Thyroid gland (tissue), 4 donors: ENCODE measurements around the gene ATG14. TPM values are rescaled to one million over a fixed set of nuclear protein-coding genes. Genes with fewer than 3 reads are reported as not detected.
"Not testable (repeated sequence)": the region's sequence is repeated elsewhere in the genome, so short reads cannot be mapped to it uniquely, and the experiment has no call there.

ENCODE experiments used
- DNase-seq, 2 donors: peaks; one replicate each; pipeline ENCODE4 v3.0.0-alpha.2; 2019
- H3K27ac ChIP-seq, 3 donors: fragments of 200-600 bp; sonication (generic); 1 replicate in 2 of 3; 2 replicates in 1 of 3; pipeline ENCODE4 v1.5.1; 2016 to 2019; ENCODE audit warnings: mild to moderate bottlenecking in 1 of 3, moderate library complexity in 1 of 3
- H3K27me3 ChIP-seq: fragments of 200-600 bp; sonication (generic); one replicate; pipeline ENCODE4 v1.5.1; 2019
- H3K36me3 ChIP-seq, 2 donors: fragments of 200-600 bp; sonication (generic); one replicate each; pipeline ENCODE4 v1.5.1; 2016 to 2019
- H3K4me1 ChIP-seq, 2 donors: fragments of 200-600 bp; sonication (generic); one replicate each; pipeline ENCODE4 v1.5.1; 2017 to 2019
- H3K4me3 ChIP-seq, 3 donors: fragments of 200-600 bp; sonication (generic); replicated peaks in 1 of 3; 1 replicate in 2 of 3; 2 replicates in 1 of 3; pipeline ENCODE4 v1.5.1; 2016; ENCODE audit warnings: mild to moderate bottlenecking in 1 of 3
- H3K9me3 ChIP-seq: fragments of 200-600 bp; sonication (generic); one replicate; pipeline ENCODE4 v1.5.1; 2017
- POLR2A ChIP-seq, 2 donors: fragments of 450-650 bp; IDR thresholded peaks; one replicate each; pipeline ENCODE4 v1.6.1; 2017; ENCODE audit warnings: antibody characterized with exemption in 2 of 2, mild to moderate bottlenecking in 2 of 2, moderate library complexity in 1 of 2
- WGBS, 2 donors: methylation state at CpG; one replicate each; pipeline ENCODE4 v1.1.5; 2017; 5-methylcytosine and 5-hydroxymethylcytosine counted together
- intact Hi-C: fragments of 100-400 bp; cut with DNase I; formaldehyde crosslinking; loops from one replicate; pipeline ENCODE4 v1.15.1; 2023
- total RNA-seq, 4 donors: library from RNA; depleted of rRNA; stranded (reverse); fragments of >200 nt; gene quantifications; one replicate each; pipeline ENCODE4 v1.2.3, GENCODE V29; 2016
- TF ChIP-seq, protein P1 (sequence below), 6 experiments: fragments of 200-600 bp in 3 of 6; fragments of 450-650 bp in 3 of 6; sonication (generic) in 3 of 6; IDR thresholded peaks; one replicate each; pipeline ENCODE4 v1.5.1; 2016 to 2019; ENCODE audit warnings: antibody characterized with exemption in 6 of 6, mild to moderate bottlenecking in 2 of 6, inconsistent platforms in 1 of 6, moderate library complexity in 1 of 6

ATG14 gene, protein sequence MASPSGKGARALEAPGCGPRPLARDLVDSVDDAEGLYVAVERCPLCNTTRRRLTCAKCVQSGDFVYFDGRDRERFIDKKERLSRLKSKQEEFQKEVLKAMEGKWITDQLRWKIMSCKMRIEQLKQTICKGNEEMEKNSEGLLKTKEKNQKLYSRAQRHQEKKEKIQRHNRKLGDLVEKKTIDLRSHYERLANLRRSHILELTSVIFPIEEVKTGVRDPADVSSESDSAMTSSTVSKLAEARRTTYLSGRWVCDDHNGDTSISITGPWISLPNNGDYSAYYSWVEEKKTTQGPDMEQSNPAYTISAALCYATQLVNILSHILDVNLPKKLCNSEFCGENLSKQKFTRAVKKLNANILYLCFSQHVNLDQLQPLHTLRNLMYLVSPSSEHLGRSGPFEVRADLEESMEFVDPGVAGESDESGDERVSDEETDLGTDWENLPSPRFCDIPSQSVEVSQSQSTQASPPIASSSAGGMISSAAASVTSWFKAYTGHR
- total RNA-seq: 10 to 100 TPM; 13.3 to 22.2 (median 19.1) TPM

DNA sequence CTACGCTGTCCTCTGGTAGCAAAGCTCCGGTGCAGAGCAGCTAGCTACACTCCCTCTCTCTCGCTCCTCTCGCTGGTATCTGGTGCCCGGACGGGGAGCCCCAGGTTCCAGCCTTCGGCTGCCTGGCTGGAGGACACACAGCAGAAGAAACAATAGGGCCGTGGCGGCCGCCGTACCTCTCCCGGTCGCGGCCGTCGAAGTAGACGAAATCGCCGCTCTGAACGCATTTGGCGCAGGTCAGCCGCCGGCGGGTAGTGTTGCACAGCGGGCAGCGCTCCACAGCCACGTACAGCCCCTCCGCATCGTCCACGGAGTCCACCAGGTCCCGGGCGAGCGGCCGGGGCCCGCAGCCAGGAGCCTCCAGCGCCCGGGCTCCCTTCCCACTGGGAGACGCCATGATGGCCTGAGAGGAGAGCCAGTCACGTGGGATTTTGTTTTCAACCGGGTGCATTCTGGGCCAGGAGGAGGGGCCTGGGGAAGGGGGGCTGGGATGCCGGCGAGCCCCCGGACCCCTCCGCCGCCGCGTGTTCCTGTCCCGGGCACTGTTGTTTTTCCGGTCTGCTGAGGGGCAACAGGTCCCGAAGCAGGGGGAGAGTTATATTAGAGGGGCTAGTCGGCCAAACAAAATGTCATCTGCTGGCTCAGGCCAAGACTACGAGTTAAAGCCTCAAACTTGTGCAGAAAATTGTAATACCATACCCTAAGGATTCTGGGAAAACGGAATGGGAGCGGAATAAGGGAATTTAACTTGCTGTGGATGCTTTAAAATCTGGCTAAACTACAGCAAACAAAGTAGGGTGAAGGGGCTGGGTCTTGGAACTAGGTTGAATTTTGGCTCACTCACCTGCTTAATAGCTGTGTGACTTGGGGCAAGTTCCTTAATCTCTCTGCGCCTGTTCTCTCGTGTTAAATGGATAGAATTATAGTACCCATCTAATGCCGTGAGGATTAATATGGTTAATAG lies at the start of gene ATG14:
Gene ATG14, minus strand, starts transcription at position 405 of the 964 bp plus-strand sequence. Its CDS starts 8 bp downstream, at position 397.
- H3K27ac ChIP-seq: peak within 1 kb of the TSS; percentile 58 to 88 (median 80)
- H3K9me3 ChIP-seq: no peaks in the 10 kb centered on the region
- 4 to 6% methylated on average over 24 to 55 of the region's 57 CpGs for WGBS, 2 donors
- H3K4me1 ChIP-seq: peaks cover 12 to 20% of the 10 kb centered on the region in 2 donors
- no peaks in the 10 kb centered on the region for H3K27me3 ChIP-seq
- TF ChIP-seq POLR2A (IDR thresholded peaks at IDR 0.05): peak in 1 of 2 donors; percentile 64
- TF ChIP-seq, protein P1, sequence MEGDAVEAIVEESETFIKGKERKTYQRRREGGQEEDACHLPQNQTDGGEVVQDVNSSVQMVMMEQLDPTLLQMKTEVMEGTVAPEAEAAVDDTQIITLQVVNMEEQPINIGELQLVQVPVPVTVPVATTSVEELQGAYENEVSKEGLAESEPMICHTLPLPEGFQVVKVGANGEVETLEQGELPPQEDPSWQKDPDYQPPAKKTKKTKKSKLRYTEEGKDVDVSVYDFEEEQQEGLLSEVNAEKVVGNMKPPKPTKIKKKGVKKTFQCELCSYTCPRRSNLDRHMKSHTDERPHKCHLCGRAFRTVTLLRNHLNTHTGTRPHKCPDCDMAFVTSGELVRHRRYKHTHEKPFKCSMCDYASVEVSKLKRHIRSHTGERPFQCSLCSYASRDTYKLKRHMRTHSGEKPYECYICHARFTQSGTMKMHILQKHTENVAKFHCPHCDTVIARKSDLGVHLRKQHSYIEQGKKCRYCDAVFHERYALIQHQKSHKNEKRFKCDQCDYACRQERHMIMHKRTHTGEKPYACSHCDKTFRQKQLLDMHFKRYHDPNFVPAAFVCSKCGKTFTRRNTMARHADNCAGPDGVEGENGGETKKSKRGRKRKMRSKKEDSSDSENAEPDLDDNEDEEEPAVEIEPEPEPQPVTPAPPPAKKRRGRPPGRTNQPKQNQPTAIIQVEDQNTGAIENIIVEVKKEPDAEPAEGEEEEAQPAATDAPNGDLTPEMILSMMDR (IDR thresholded peaks at IDR 0.05): peak in 1 of 6 experiments; percentile 14
- H3K4me3 ChIP-seq: peak within 1 kb of the TSS; percentile 87 to 97 (median 95)
- intact Hi-C loops: no loop called here
- H3K36me3 ChIP-seq: no peaks in the 10 kb centered on the region
- peak; percentile 86 to 88 for DNase-seq

DNA sequence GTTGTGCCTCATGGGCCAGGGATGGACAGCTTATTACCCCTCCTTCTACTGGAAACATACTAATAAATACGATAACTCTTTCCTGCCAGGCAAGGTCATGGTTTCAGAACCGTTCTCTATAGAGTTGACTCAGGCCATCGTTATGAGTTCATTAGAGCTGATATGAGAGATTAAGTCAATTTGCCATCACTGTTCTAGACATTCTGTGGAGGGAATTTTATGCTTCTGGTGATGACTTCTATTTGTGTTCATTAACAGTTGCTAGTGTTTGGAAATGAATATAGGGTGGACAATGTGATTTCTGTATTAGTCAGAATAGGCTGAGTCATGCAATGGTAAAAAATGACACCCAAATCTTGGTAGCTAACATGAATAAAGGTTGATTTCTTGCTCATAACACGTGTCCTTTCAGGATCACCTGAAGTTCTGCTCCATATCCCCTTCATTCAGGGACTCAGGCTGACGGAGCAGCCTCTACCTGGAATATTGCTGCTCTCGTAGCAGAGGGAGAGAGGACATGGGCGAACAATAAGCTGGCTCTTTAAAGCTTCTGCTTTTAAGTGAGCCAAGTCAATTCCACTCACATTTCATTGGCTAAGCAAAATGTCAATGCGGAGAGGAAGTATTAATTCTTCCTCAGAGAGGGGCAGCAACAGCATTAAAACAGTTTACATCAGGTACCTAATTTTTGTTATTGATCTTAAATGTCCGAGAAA lies 47.3 kb upstream of the ATG14 start:
- H3K27ac ChIP-seq: no peak overlapping the region
- no peaks in the 10 kb centered on the region for H3K9me3 ChIP-seq
- no peaks in the 10 kb centered on the region for H3K27me3 ChIP-seq
- no peak for DNase-seq
- intact Hi-C loops: no loop called here
- no peak for TF ChIP-seq POLR2A (IDR thresholded peaks at IDR 0.05)
- TF ChIP-seq, protein P1 (IDR thresholded peaks at IDR 0.05): no peak
- H3K4me3 ChIP-seq: no peak overlapping the region
- WGBS, 2 donors: 73 to 76% methylated on average over 9 of the region's 9 CpGs
- no peaks in the 10 kb centered on the region for H3K36me3 ChIP-seq
- peaks cover 12 to 15% of the 10 kb centered on the region in 2 donors for H3K4me1 ChIP-seq

DNA sequence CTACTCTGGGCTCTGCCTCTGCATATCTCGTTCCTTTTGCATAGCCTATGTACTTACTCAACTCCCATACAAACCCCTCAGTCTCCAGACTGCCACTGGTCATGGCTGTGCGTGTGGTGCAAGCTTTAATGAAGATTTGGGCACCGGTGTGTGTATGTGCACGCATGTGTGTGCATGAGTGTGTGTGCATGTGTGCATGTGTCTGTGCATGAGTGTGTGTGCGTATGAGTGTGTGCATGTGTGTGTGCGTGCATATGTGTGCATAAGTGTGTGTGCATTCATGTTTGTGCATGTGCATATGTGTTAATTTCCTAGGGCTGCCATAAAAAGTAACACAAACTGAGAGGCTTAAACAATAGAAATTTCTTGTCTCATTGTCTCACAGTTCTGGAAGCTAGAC lies 45.9 kb upstream of the ATG14 start:
- Histone ChIP-seq H3K27me3 (no peaks in the 10 kb centered on the region), H3K27ac (no peak overlapping the region), H3K9me3 (no peaks in the 10 kb centered on the region), H3K4me3 (no peak overlapping the region), H3K4me1 (peaks cover 12 to 18% of the 10 kb centered on the region in 2 donors), H3K36me3 (no peaks in the 10 kb centered on the region)
- TF ChIP-seq, protein P1 (IDR thresholded peaks at IDR 0.05): no peak
- no peak for TF ChIP-seq POLR2A (IDR thresholded peaks at IDR 0.05)
- intact Hi-C loops: no loop called here
- WGBS, 2 donors: 84% methylated on average over 6 of the region's 6 CpGs
- no peak for DNase-seq

DNA sequence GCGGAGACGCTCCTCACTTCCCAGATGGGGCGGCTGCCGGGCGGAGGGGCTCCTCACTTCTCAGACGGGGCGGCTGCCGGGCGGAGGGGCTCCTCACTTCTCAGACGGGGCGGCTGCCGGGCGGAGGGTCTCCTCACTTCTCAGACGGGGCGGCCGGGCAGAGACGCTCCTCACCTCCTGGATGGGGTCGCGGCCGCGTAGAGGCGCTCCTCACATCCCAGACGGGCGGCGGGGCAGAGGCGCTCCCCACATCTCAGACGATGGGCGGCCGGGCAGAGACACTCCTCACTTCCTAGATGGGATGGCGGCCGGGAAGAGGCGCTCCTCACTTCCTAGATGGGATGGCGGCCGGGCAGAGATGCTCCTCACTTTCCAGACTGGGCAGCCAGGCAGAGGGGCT lies 44.8 kb upstream of the ATG14 start:
- H3K4me1 ChIP-seq: peaks cover 12 to 26% of the 10 kb centered on the region in 2 donors
- H3K9me3 ChIP-seq, DNase-seq, H3K27me3 ChIP-seq, H3K4me3 ChIP-seq, H3K27ac ChIP-seq, H3K36me3 ChIP-seq, intact Hi-C loops: not testable (repeated sequence)
- 92% methylated on average over 24 of the region's 34 CpGs; no CpG with 5 or more reads in 1 of the 2 donors for WGBS, 2 donors
